HG03439 (cell line): ENCODE data around the gene SLC27A3.

Experiments used
- ATAC-seq: cut with Tn5 transposase; IDR thresholded peaks from one replicate; pipeline ENCODE4 v1.9.1; 2021; ENCODE audit warnings: mild to moderate bottlenecking, moderate library complexity; ENCODE audit not compliant: unreplicated experiment

SLC27A3 gene

DNA sequence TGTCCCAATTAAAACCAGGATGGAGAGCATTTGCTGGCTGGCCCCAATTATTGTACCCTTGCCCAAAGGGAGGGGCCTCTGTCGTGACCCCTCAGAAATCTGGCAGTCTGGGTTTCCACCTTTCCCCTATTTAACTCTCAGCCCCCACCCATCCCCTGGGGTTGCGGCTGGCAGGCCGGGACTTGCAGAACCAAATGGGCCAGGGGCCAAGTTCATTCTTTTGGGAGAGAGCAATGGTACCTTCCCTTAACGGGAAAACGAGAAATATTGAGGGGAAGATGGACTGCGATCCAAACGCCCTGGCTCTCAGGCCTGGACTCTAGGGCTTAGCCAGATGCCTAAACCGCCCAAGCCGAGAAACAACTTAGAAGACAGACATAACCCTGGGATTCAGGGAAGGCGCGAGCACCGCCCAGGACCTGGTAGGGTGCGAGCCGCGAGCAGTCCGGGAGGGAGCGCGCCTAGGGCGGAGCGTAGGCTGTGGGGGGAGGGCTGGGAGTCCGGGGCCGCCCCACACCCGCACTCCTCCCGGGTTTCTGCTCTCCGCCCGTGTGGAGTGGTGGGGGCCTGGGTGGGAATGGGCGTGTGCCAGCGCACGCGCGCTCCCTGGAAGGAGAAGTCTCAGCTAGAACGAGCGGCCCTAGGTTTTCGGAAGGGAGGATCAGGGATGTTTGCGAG, at the start of gene SLC27A3:
Gene SLC27A3 (plus strand): TSS at position 628 of the 678 bp plus-strand sequence. CDS start 91 bp downstream, outside the sequence.
- ATAC-seq, result no peak

DNA sequence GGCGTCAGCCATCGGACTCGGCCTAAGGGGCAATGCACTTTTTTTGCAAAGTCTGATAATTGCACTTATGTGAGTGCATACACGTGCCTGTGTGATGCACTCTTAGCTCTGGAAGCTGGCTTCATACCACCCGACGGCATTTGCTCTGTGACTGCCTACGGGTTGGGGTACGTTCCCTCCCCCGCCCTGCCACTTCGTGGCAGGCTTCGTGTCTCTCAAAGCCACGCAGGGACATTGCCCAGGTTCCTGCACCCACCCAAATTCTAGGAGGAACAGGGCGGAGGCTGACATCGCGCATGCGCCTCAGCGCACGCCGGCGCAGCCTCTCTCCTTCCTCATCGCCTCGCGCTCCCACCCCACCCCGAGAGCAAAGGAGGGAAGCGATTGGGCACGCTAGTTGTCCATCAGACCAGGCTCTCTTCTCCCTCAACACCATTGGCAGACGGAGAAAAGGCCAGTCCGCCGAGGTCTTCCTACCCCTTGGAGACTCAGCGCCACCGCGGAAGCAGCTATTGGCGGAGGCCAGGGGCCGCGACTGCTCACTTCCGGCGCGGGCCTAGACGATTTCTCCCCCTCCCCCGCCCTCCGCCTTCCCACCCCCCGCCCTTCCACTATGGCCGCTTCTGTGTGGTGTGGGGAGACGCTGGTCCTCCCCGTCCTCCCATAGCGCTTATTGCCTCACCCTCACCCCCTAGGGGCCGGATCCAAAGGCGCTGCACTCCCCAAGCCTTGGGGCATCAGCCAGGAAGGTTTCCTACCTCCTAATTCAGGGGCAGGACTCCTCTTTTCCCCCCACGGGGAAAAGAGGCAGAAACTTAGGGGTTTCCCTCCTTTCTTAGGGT, 47.5 kb upstream of the SLC27A3 start, which contains the start of gene INTS3:
Gene INTS3 (plus strand): TSS at position 588 of the 842 bp plus-strand sequence. CDS start 585 bp downstream, outside the sequence.
- peak; percentile 97 for ATAC-seq

GRCh38 chr1:153728305-153729066, 46.7 kb upstream of the SLC27A3 start:
- no peak for ATAC-seq

- ATAC-seq, result no peak
Measured at GRCh38 chr1:153730468-153730988, 44.7 kb upstream of the SLC27A3 start.

GRCh38 chr1:153733970-153734369, 41.2 kb upstream of the SLC27A3 start:
- ATAC-seq, result no peak

DNA sequence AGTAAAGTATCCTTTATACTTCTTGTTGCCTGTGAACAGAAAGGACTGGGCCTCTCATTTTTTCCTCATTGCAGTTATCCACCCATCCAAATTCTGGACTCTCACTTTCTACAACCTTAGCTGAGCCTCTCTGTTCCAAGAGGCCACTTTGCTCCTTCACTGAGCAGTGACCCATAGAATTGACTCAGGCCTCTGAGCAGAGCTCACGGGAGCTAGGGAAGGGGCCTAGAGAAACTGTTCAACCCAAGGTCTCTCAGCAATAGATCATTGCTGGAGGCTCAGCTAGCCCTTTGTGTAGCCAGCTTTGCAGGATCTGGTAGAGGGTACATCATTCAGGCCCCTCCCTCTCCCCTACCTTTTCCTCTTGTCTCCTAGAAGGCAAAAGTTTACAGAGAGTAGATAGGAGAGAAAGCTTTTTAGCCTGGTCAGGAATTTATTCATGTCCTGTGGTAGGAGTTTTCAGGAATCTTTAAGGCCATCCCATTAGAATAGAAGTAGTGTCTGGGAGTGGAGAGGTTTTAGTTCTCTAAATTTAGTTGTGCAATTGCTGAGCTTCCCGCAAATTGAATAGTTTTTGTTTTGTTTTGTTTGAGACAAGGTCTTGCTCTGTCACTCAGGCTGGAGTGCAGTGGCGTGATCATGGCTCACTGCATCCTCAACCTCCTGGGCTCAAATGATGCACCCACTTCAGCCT, 40.7 kb upstream of the SLC27A3 start:
- no peak for ATAC-seq

- ATAC-seq, result no peak
Measured at GRCh38 chr1:153735090-153735420, 40.2 kb upstream of the SLC27A3 start.

GRCh38 chr1:153741986-153742385, 33.2 kb upstream of the SLC27A3 start:
- no peak for ATAC-seq

GRCh38 chr1:153742411-153743142, 32.6 kb upstream of the SLC27A3 start:
- no peak for ATAC-seq

DNA sequence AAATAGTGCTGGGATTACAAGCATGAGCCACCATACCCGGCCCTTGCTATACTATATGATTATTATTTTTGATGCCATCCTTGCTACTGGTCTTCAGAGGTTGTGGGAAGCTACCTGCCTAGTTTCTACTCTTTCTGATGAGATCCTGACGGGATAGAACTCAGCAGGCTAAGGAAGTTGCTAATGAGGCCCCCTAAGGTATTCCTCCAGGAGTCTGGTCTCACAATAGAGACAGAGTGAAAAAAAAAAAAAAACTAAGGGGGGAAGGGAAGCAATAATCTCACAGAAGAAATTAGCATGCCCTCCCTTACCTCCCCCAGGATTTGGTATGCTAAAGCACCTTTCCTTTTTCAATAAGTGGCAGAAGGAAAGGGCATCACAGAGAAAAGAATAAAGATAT, 29.8 kb upstream of the SLC27A3 start:
- no peak for ATAC-seq

- no peak for ATAC-seq
Measured at GRCh38 chr1:153746174-153746573, 29.0 kb upstream of the SLC27A3 start.

GRCh38 chr1:153748903-153749302, 26.3 kb upstream of the SLC27A3 start:
- no peak for ATAC-seq

DNA sequence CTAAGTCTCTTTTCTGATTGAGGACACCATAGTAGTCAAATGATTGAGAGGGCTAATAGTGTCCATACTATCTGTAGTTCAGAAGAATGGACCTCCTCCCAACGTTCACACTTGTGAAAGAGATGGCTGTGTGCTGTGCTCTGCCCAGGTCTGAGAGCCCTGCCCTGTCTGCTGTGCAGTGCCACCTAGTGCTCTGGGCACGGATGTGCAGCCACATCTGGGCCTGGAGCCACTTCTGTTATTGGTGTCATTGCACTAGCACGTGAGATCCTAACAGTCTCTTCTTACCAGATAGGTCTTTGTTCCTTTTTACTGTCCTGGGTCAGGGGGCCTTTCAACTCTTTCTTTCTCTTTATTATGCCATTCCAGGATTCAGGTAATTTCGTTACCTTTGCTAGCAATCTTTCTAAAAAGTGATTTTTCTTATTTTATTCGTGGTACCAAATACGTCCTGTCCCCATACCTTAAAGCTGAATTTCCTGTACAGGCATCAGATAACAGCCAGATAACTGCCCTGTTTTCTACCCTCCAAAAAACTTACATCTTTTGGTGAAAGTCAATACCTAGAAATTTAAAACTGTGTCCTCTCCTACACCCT, 25.7 kb upstream of the SLC27A3 start:
- ATAC-seq, result peak; percentile 68

DNA sequence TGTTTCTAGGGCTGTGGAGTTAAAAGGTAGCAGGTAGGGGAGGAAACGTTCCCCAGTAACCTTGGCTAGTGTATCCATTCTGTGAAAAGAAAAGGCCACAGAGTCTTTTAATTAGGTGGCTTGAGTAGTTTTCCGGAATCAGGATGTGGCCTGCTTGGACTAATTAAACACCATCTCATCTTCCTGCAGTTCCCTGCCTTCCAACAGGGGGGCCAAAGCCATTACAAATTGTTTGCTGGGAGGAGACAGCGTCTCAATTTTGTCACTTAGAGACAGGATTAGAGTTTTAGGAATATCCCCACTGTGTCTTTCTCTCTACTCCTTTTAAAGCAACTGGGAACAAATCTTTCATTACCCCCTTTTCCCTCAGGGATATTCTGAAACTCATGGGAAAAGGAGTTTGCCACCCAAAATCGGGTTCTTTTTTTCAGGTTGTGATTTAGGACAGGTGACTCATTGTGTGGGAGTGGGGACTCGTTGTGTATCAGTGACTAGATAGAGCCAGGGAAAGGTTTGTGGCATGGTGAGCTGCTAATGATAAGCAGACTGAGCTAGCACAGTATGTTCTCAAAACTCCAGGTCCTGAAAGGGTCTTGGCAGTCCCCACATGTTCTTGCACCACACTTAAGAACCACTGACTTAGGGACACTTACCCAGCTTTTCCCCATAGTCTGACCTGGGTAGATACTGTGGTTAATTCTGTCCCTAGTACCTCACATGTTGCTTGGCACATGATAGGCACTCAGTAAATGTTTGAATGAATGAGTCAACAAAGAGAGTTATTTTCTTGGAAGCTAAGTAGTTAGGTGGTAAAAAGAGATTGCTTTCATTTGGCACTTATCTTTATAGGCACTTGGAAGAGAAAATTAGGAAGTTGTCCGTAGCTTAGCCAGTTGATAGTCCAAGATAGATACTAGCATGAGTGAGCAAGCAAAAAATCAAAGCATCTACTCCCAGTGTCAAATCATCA, 24.9 kb upstream of the SLC27A3 start:
- ATAC-seq, result no peak

DNA sequence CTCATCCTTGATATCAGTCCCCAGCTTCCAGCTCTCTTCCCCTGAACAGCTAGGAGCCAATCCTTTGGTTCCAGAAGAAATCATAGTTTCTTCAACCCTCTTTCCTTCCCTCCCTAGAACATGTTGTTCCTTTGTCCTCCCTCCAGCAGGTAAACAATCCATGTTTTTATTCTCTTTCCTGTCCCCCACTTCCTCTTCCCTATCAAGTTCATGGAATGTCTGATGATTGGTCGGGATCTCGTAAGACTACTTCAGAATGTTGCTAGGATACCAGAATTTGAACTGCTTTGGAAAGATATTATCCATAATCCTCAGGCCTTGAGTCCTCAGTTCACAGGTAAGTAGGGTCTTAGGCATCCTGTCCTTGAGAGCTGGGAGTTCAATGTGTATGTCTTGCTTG, 23.1 kb upstream of the SLC27A3 start:
- no peak for ATAC-seq

DNA sequence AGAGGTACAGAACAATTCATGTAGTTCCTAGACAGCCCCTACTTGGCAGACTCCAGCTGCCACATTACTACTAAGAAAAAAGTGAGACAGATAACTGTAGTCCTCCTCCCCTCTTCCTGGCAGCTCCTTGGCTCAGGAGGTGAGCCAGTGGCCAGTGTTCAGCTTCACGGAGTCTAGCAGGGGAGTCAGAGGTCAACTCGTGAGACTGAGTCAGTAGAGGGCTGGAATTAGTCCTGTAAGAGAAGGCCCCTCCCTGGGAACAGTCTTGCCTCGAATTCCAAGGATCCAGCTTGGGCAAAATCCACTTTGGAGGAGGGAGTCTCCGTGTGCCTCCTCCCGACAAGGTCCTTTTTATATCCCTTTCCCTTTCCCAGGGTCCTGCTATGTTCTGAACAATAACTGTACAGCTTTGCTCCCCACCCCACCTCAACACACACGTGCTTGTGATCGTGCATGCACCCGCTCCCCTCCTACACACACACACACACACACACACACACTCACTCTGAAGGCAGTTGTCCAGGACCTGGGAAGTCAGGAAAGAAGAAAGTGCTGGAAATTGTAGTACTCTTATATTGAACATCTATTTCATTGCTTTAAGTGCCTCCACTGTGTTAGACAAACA, 22.5 kb upstream of the SLC27A3 start:
- ATAC-seq, result no peak

GRCh38 chr1:153754266-153754665, 20.9 kb upstream of the SLC27A3 start:
- ATAC-seq, result no peak

GRCh38 chr1:153760440-153760839, 14.8 kb upstream of the SLC27A3 start:
- no peak for ATAC-seq
